Naive thymus-derived CD4-positive, alpha-beta T cell (primary cell): ENCODE results near the gene GJA10. TPM values are rescaled to one million over a fixed set of nuclear protein-coding genes. Genes with fewer than 3 reads are reported as not detected.

Experiments used
- ATAC-seq: fragments of 150-1000 bp; cut with Tn5 transposase; 2 replicates; pipeline ENCODE4 v1.10.0; 2021; ENCODE audit warnings: mild to moderate bottlenecking, moderate library complexity
- CTCF ChIA-PET: fragments of 350-600 bp; sonication (Branson Sonifier 250); formaldehyde crosslinking; loops from one replicate; lab custom pipeline; 2021; ENCODE audit warnings: antibody characterized with exemption; lab: Charles Lee
- POLR2A ChIA-PET: fragments of 350-600 bp; sonication (Branson Sonifier 250); formaldehyde crosslinking; loops from one replicate; lab custom pipeline; 2021; ENCODE audit warnings: antibody characterized with exemption, inconsistent platforms; lab: Charles Lee
- DNase-seq, 9 donors: peaks; one replicate each; pipeline versions ENCODE4 v3.0.0 to v3.0.0-alpha.2; 2020 to 2022; ENCODE audit warnings: mixed read lengths in 1 of 9
- H3K27ac ChIP-seq: one replicate; pipeline ENCODE4 v1.7.0; 2013; ENCODE audit warnings: mild to moderate bottlenecking, low read depth, low read length, moderate library complexity
- H3K27me3 ChIP-seq, 2 donors: one replicate each; pipeline ENCODE4 v1.7.0; 2013; ENCODE audit warnings: low read length in 2 of 2, mild to moderate bottlenecking in 2 of 2, moderate library complexity in 2 of 2; ENCODE audit not compliant: control insufficient read depth in 2 of 2, insufficient read depth in 2 of 2
- H3K36me3 ChIP-seq, 3 experiments: 1 replicate in 2 of 3; 2 replicates in 1 of 3; pipeline ENCODE4 v1.7.0; 2013; ENCODE audit warnings: low read length in 3 of 3, mild to moderate bottlenecking in 3 of 3, moderate library complexity in 1 of 3; ENCODE audit not compliant: insufficient read depth in 3 of 3, control insufficient read depth in 2 of 3
- H3K4me1 ChIP-seq, 2 donors: one replicate each; pipeline ENCODE4 v1.7.0; 2013; ENCODE audit warnings: low read length in 2 of 2, mild to moderate bottlenecking in 2 of 2, moderate library complexity in 1 of 2; ENCODE audit not compliant: control insufficient read depth in 2 of 2, insufficient read depth in 2 of 2
- H3K4me3 ChIP-seq: 2 replicates; pipeline ENCODE4 v1.7.0; 2013; ENCODE audit warnings: mild to moderate bottlenecking, low read length
- H3K9me3 ChIP-seq, 3 experiments: 1 replicate in 2 of 3; 2 replicates in 1 of 3; pipeline ENCODE4 v1.7.0; 2013; ENCODE audit warnings: low read length in 3 of 3; ENCODE audit not compliant: control insufficient read depth in 2 of 3
- H3K27ac Mint-ChIP-seq, 9 donors: one replicate each; pipeline ENCODE4 v1.8.0; 2020 to 2022; ENCODE audit warnings: mixed read lengths in 9 of 9, mild to moderate bottlenecking in 8 of 9, moderate library complexity in 5 of 9, inconsistent platforms in 2 of 9
- H3K27me3 Mint-ChIP-seq, 5 donors: one replicate each; pipeline ENCODE4 v1.8.0; 2021 to 2022; ENCODE audit warnings: mixed read lengths in 5 of 5, mild to moderate bottlenecking in 1 of 5
- H3K36me3 Mint-ChIP-seq, 5 donors: one replicate each; pipeline ENCODE4 v1.8.0; 2020 to 2022; ENCODE audit warnings: mixed read lengths in 5 of 5, mild to moderate bottlenecking in 3 of 5, inconsistent platforms in 1 of 5
- H3K4me1 Mint-ChIP-seq, 7 donors: one replicate each; pipeline ENCODE4 v1.8.0; 2020 to 2022; ENCODE audit warnings: mixed read lengths in 7 of 7, mild to moderate bottlenecking in 3 of 7, inconsistent platforms in 1 of 7
- H3K4me3 Mint-ChIP-seq, 10 donors: one replicate each; pipeline ENCODE4 v1.8.0; 2020 to 2022; ENCODE audit warnings: mild to moderate bottlenecking in 10 of 10, mixed read lengths in 10 of 10, moderate library complexity in 6 of 10, inconsistent platforms in 2 of 10
- H3K9me3 Mint-ChIP-seq, 11 donors: one replicate each; pipeline ENCODE4 v1.8.0; 2020 to 2022; ENCODE audit warnings: mixed read lengths in 11 of 11, mild to moderate bottlenecking in 4 of 11, inconsistent platforms in 1 of 11, moderate library complexity in 1 of 11
- intact Hi-C, 2 donors: fragments of 100-400 bp; cut with micrococcal nuclease; formaldehyde crosslinking; loops; one replicate each; pipeline ENCODE4 v1.15.1; 2023
- polyA plus RNA-seq, 2 donors: library from polyadenylated mRNA; unstranded; fragments of 300-500 nt; fragmentation: Illumina TruSeq; gene quantifications; one replicate each; pipeline ENCODE4 v1.2.3, GENCODE V29; 2021
- total RNA-seq, 6 experiments: library from RNA in 5 of 6; stranded (reverse) in 5 of 6; gene quantifications; 1 replicate in 5 of 6; 2 replicates in 1 of 6; pipeline ENCODE4 v1.2.3 and lab custom pipeline; 2021 to 2026

GJA10 gene
- total and polyA plus RNA-seq, 7 experiments from 2014 or later: 0.15 TPM; not detected in 6

DNA sequence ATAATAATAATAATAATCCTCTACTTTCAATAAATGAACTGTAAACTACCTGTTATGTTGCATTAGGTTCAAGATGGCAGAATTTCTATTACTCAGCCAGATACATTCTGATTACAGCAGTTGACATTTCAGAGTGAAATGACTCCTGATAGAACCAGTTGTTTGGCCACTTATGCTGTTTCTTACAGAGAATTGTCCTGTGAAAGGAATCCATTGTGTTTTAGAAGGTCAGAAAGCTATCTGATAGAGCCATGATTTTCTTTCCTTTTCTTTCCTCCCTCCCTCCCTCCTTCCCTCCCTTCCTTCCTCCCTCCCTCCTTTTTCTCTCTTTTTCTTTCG lies 16.6 kb downstream of the GJA10 start:
- H3K27me3 ChIP-seq: no peaks in the 10 kb centered on the region
- H3K36me3 Mint-ChIP-seq: peaks cover 0 to 4% (median 0%) of the 10 kb centered on the region in 5 donors
- CTCF ChIA-PET: no interaction called here
- peak overlapping the region in 1 of 9 donors; percentile 53 for H3K27ac Mint-ChIP-seq
- peaks cover 2 to 15% (median 7%) of the 10 kb centered on the region in 7 donors for H3K4me1 Mint-ChIP-seq
- intact Hi-C loops: no loop called here
- H3K27me3 Mint-ChIP-seq: peaks cover 0 to 9% (median 5%) of the 10 kb centered on the region in 5 donors
- POLR2A ChIA-PET: no interaction called here
- H3K9me3 ChIP-seq: peaks cover 0 to 3% (median 0%) of the 10 kb centered on the region in 3 experiments
- H3K36me3 ChIP-seq: no peaks in the 10 kb centered on the region
- H3K9me3 Mint-ChIP-seq: peaks cover 0 to 11% (median 4%) of the 10 kb centered on the region in 11 donors
- ATAC-seq: no peak
- H3K4me3 Mint-ChIP-seq: peak overlapping the region in 2 of 10 donors; percentile 27 to 59
- H3K4me3 ChIP-seq: no peak overlapping the region
- DNase-seq: no peak
- H3K4me1 ChIP-seq: no peaks in the 10 kb centered on the region
- no peak overlapping the region for H3K27ac ChIP-seq

DNA sequence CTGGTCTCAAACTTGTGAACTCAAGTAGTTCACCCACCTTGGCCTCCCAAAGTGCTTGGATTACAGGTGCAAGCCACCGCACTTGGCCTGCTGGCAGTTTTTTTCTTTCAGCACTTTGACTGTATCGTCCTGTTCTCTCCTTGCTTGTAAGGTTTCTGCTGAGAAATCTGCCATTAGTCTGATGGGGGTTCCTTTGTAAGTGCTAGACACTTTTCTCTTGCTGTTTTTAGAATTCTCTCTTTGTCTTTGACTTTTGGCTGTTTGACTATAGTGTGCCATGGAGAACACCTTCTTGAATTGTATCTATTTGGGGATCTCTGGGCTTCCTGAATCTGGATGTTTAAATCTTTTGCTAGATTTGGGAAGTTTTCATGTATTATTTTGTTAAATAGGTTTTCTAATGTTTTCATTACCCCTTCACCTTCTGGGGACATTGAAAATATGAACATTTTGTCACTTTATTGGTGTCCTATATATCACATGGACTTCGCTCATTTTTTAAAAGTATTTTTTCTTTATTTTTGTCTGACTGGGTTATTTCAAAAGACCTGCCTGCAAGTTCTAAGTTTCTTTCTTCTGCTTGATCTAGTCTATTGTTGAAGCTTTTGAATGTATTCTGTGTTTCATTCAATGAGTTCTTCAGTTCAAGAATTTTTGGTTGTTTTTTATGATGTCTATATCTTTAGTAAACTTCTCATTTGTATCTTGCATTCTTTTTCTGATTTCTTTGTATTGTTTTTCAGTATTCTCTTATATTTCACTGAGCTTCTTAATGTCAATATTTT lies 22.1 kb downstream of the GJA10 start:
- Histone ChIP-seq H3K27ac (no peak overlapping the region), H3K4me1 (no peaks in the 10 kb centered on the region), H3K36me3 (no peaks in the 10 kb centered on the region), H3K4me3 (no peak overlapping the region), H3K27me3 (no peaks in the 10 kb centered on the region), H3K9me3 (peaks cover 0 to 6% (median 3%) of the 10 kb centered on the region in 3 experiments)
- Mint-ChIP-seq H3K27ac (peak overlapping the region in 1 of 9 donors; percentile 22), H3K4me1 (peaks cover 0 to 13% (median 6%) of the 10 kb centered on the region in 7 donors), H3K27me3 (peaks cover 0 to 4% (median 0%) of the 10 kb centered on the region in 5 donors), H3K36me3 (peaks cover 5 to 12% (median 11%) of the 10 kb centered on the region in 5 donors), H3K4me3 (no peak overlapping the region), H3K9me3 (peaks cover 6 to 23% (median 17%) of the 10 kb centered on the region in 11 donors)
- DNase-seq (no peak), ATAC-seq (no peak)
- CTCF ChIA-PET: no interaction called here
- intact Hi-C loops: no loop called here
- POLR2A ChIA-PET: no interaction called here

DNA sequence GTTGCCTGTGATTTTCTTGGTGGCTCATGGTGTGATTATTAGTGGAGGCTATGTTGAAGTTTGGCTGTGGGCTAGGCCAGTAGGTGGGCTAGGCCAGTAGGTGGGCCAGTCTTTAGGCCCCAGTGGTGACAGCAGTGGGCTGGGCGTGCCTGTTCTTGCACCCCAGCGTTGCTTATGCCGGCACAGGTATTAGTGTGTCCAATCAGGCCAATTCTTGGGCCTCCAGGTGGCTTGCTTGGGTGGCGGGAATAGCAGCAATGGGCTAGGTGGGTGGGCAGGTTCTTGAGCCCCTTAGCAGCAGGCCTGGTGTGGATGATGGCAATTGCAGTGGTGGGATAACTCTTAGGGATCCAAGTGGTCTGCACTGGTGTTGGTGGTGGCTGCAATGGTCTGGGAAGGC lies 22.9 kb downstream of the GJA10 start:
- intact Hi-C loops: no loop called here
- Histone ChIP-seq H3K27me3 (no peaks in the 10 kb centered on the region), H3K4me3 (no peak overlapping the region), H3K9me3 (peaks cover 0 to 6% (median 3%) of the 10 kb centered on the region in 3 experiments), H3K4me1 (no peaks in the 10 kb centered on the region), H3K27ac (no peak overlapping the region), H3K36me3 (no peaks in the 10 kb centered on the region)
- ChIA-PET CTCF (no interaction called here), POLR2A (no interaction called here)
- no peak for DNase-seq
- ATAC-seq: no peak
- Mint-ChIP-seq H3K4me3 (no peak overlapping the region), H3K36me3 (peaks cover 5 to 12% (median 11%) of the 10 kb centered on the region in 5 donors), H3K4me1 (peaks cover 0 to 8% (median 6%) of the 10 kb centered on the region in 7 donors), H3K27ac (no peak overlapping the region), H3K9me3 (peaks cover 6 to 23% (median 17%) of the 10 kb centered on the region in 11 donors), H3K27me3 (peaks cover 0 to 4% (median 0%) of the 10 kb centered on the region in 5 donors)

DNA sequence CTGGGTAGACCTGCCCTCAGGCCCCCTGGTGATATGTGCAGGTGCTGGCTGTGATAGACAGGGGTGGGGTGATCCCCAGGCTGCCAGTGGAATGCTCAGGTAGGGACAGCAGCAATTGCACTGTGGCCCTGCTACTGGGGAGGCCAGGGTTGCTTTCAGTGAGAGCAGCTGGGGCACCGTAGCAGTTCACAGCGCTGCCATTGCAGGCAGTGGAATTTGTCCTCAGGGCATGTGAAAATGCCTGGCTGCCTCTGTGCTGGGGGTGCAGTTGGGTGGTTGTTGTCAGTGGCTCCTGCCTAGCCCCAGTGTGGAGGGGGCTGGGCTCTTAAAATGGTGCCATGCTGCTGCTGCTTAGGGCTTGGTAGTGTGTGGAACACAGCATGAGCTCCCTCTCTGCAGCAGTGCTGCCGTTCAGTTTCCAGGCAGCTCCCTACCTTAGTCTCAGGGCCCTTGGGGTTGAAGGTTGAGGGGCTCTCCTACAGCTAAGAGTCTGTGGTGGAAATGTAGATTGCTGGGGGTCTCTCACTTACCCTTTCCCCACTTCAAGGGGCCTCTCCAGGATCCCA lies 23.6 kb downstream of the GJA10 start:
- intact Hi-C loops: no loop called here
- Histone ChIP-seq H3K27me3 (no peaks in the 10 kb centered on the region), H3K4me3 (no peak overlapping the region), H3K27ac (no peak overlapping the region), H3K36me3 (no peaks in the 10 kb centered on the region), H3K9me3 (peaks cover 0 to 6% (median 3%) of the 10 kb centered on the region in 3 experiments), H3K4me1 (no peaks in the 10 kb centered on the region)
- DNase-seq: no peak
- ChIA-PET CTCF (no interaction called here), POLR2A (no interaction called here)
- H3K27me3 Mint-ChIP-seq: peaks cover 0 to 4% (median 0%) of the 10 kb centered on the region in 5 donors
- no peak overlapping the region for H3K4me3 Mint-ChIP-seq
- no peak overlapping the region for H3K27ac Mint-ChIP-seq
- peaks cover 0 to 8% (median 6%) of the 10 kb centered on the region in 7 donors for H3K4me1 Mint-ChIP-seq
- H3K9me3 Mint-ChIP-seq: peaks cover 6 to 23% (median 17%) of the 10 kb centered on the region in 11 donors
- ATAC-seq: no peak
- peaks cover 5 to 12% (median 11%) of the 10 kb centered on the region in 5 donors for H3K36me3 Mint-ChIP-seq

DNA sequence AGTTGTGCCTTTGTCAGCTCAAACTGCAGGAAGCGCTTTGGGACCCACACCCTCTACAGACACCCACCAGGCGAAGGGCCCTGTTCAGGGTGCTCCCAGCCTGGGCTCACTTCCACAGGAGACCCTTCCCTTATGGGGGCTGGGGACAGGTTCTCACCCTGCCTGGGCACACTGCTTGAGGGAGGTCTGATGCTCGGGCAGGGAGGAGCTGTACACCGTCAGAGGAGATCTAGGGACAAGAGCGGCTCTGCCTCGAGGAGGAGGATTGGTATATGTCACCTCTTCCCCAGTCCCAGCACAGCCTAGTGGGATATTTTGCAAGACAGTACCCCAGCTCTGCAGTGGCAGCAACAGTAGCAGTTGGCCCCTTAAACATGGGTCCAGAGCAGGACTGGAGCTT lies 26.9 kb downstream of the GJA10 start:
- intact Hi-C loops: no loop called here
- Histone ChIP-seq H3K36me3 (no peaks in the 10 kb centered on the region), H3K4me3 (no peak overlapping the region), H3K9me3 (peaks cover 0 to 3% (median under 1%) of the 10 kb centered on the region in 3 experiments), H3K27me3 (no peaks in the 10 kb centered on the region), H3K27ac (no peak overlapping the region), H3K4me1 (peaks cover 0 to 4% of the 10 kb centered on the region in 2 donors)
- peaks cover 8 to 15% (median 12%) of the 10 kb centered on the region in 5 donors for H3K36me3 Mint-ChIP-seq
- peaks cover 7 to 24% (median 17%) of the 10 kb centered on the region in 7 donors for H3K4me1 Mint-ChIP-seq
- ATAC-seq (peak; percentile 26), DNase-seq (no peak)
- ChIA-PET POLR2A (interaction anchor here (1.2 kb wide), 1 partner anchor 19 kb away, joined by 3 read pairs; no protein-coding TSS in a partner anchor), CTCF (interaction anchor here (1.9 kb wide), 1 partner anchor 19 kb away, joined by 6 read pairs; no protein-coding TSS in a partner anchor)
- H3K9me3 Mint-ChIP-seq: peaks cover 6 to 25% (median 13%) of the 10 kb centered on the region in 11 donors
- no peak overlapping the region for H3K27ac Mint-ChIP-seq
- peaks cover 0 to 4% (median 0%) of the 10 kb centered on the region in 5 donors for H3K27me3 Mint-ChIP-seq
- no peak overlapping the region for H3K4me3 Mint-ChIP-seq

DNA sequence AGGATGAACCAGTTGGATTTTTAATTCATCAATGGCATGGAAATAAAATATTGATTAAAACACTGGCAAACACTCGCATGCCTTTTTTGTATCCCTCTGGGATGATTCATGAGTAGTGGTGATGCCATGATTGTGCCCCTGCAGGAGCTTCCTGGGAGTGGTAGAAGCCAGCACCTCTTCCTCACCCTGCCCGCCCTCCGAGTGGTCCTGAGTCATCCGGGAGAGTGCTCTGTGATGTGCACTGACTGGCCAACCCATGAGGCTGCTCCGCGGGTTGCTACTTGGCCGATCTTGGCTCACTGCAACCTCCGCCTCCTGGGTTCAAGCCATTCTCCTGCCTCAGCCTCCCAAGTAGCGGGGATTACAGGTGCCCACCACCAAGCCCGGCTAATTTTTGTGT lies 27.4 kb downstream of the GJA10 start:
- Mint-ChIP-seq H3K27me3 (peaks cover 0 to 4% (median 0%) of the 10 kb centered on the region in 5 donors), H3K36me3 (peaks cover 4 to 13% (median 10%) of the 10 kb centered on the region in 5 donors), H3K9me3 (peaks cover 4 to 20% (median 9%) of the 10 kb centered on the region in 11 donors), H3K4me3 (no peak overlapping the region), H3K27ac (no peak overlapping the region), H3K4me1 (peaks cover 10 to 29% (median 22%) of the 10 kb centered on the region in 7 donors)
- CTCF ChIA-PET: interaction anchor here (1.9 kb wide), 1 partner anchor 19 kb away, joined by 6 read pairs; no protein-coding TSS in a partner anchor
- intact Hi-C loops: no loop called here
- Histone ChIP-seq H3K4me1 (peaks cover 0 to 9% of the 10 kb centered on the region in 2 donors), H3K27me3 (no peaks in the 10 kb centered on the region), H3K36me3 (no peaks in the 10 kb centered on the region), H3K9me3 (peaks cover 0 to 3% (median 0%) of the 10 kb centered on the region in 3 experiments), H3K27ac (no peak overlapping the region), H3K4me3 (no peak overlapping the region)
- POLR2A ChIA-PET: interaction anchor here (1.2 kb wide), 1 partner anchor 19 kb away, joined by 3 read pairs; no protein-coding TSS in a partner anchor
- DNase-seq: no peak
- ATAC-seq: no peak
